HG03103 (cell line): ENCODE data around the gene FGFBP1.

Experiments used
- ATAC-seq: cut with Tn5 transposase; IDR thresholded peaks from one replicate; pipeline ENCODE4 v1.9.1; 2021; ENCODE audit warnings: low read depth; ENCODE audit not compliant: unreplicated experiment

The FGFBP1 gene

DNA sequence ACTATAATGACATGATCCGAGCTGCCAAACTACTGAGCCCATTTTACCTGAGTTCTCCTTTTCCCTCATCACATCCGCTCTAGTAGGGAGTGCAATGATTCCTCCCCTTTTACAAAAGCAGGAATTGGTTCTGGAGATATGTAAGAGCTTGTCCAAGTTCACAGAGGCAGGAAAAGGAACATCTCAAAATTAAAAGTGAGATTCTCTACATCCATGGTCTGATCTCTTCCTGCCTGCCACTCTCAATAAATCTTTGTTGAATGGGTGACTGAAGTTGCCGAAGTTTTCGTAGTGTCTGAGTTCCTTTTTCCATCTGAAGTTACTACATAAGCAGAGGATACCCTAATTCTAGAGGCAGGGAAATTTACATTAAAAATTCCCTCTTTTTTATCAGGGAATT, at the start of gene FGFBP1:
TSS of gene FGFBP1 (minus strand) at position 101 of the 400 bp plus-strand sequence. CDS start 2,108 bp downstream, outside the sequence.
- no peak for ATAC-seq

DNA sequence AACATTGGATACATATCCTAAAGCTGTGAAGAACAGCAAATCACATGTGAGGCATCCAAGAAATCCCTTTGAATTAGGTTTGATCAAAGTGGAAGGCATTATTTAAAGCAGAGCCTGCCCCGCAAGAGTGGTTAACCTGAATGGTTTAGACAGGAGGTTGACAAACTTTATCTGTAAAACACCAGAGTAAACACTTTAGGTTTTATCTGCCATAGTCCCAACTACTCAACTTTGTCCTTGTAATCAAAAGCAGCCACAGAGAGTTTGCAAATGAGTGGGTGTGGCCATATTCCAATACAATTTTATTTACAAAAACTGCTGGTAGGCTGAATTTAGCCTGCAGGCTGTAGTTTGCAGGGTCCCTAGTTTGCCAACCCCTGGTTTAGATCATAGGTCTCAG, 49.7 kb upstream of the FGFBP1 start:
- no peak for ATAC-seq

DNA sequence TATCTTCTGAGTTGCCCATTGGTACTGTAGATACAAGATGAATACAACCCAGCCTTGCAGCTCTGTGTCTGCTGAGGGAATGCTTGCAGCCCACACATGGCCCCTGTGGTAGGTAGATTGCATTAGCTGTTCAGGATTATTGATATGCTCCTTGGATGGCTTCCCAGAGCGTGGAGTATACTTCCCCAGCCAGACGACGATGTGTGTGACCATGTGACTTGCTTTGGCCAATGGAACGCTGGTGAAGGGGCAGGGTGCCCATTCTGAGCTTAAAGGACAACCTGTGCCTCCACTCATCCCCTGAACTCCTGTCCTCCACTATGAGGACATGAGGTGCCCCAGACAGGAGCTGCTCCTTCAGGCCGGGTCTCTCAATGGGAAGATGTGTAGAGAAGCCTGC, 48.4 kb upstream of the FGFBP1 start:
- no peak for ATAC-seq

DNA sequence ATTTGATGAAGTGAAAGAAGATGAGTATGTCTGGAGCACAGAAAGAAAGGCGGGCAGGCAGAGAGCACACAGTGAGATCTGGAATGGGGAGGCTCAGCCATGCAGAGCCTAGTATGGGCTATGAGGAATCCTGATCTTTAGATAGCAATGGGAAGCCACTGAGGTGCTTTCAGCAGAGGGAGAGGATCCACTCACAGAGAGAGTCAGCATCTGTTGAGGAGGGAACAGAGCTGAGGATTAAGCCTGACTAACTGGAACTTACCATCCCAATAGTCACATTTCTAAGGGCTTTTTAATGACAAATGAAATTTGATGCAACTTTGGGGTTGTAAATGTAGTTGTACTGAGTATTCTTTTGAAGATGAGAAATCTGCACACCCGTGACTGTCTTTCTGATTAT, 45.1 kb upstream of the FGFBP1 start:
- no peak for ATAC-seq

DNA sequence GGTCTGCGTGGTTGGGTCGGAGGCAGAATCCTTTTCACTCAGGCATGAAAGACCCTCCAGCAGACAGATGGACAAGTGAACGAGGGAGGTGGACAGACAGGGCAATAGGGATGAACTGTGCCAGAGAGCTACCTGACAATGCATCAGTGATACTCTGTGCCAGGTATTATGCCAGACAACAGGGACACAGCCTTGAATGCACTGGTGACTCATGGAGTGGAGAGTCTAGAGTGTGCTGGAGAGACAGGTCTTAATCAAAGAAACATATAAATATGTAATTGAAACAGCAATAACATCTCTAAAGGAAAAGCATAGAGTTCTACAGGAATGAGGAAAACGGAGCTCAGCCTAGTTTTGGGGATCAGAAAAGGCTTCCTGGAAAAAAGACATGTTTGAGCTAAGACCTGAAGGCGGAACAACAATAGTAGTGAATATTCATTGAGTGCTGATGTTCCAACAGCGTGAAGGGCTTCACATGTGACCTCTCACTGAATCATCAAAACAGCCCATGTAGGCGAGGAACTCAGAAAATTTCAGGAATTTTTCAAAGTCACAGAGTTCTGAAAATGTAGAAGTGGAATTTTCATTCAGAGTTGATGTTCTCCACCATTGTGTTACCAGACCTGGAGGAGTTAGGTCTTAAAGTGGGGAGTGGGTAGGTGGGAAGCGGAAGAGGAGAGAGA, 44.4 kb upstream of the FGFBP1 start:
- ATAC-seq: no peak

DNA sequence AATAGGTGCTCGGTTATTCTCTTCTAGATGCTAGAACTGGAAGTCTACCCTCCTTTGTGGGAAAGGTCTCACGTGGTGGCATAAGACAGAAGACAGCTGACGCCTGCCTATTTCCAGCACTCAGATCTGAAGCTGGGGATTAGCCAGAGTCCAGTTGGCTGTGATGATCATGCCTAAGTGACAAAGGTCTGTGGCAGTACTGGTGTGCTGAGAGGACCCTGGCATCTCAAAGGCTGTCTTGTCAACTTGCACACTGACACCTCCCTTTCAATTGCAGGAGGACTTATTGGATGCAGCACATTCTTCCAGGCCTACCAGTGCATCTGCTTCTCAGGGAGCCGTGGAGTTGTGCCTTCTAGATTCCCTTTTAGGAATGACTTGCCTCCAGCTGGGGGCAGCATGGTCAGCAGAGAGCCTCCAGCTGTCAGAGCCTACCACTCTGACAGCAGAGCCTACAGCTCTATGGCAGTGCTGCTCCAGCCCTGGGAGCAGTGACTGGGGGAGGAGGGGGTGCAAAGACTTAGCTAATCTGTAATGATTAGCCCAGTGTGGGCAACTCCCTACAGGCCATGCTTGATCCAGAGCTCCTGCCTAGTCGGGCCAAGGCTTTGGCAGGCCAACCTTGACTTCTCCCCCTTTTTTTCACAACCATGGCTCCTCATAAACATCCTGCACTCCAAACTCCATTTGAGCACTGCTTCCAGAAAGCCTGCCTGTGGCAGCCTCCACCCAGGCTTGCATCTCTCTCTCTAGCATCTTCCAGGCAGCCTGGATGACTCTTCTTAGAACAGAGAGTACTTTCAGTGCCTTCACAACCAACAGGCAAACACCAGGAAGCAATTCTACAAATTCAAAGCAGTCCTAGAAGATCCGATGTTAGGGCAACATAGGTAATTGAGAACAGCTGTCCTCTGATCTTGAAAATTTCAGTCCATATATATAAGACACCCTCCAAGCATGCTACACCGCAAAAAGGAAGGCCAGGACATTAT, 38.2 kb upstream of the FGFBP1 start:
- no peak for ATAC-seq

DNA sequence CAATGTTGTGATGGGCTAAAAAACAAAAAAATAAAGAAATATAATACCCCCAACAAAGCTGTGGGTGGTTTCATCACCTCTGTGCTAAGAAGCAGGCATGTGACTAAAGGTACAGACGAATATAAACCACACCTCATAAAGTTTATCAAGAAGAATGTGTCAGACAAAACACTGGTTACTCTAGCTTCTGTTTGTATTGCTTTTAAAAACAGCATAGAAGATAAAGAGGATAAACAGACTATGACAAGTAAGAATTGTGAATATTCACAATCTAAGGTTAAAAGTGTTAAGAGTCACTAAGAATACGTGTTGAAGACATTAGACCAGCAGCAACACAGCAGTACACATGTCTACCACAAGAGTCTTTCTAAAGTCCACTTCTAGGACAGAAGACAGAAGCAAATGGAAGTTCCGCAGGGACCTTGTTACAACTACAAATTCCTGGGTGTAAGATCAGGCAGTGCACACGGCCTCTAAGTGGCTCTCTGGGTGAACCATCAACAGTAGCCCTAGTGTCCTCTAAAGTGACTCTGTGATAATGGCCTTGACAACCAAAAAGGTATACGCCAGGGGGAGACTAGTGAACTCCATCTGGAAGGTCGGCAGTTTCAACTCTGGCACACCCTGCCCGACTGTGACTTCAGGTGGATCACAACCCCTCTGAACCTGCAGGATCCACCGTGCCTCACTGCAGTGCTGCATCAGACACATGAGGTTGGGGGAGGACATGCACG, 32.7 kb upstream of the FGFBP1 start:
- no peak for ATAC-seq

DNA sequence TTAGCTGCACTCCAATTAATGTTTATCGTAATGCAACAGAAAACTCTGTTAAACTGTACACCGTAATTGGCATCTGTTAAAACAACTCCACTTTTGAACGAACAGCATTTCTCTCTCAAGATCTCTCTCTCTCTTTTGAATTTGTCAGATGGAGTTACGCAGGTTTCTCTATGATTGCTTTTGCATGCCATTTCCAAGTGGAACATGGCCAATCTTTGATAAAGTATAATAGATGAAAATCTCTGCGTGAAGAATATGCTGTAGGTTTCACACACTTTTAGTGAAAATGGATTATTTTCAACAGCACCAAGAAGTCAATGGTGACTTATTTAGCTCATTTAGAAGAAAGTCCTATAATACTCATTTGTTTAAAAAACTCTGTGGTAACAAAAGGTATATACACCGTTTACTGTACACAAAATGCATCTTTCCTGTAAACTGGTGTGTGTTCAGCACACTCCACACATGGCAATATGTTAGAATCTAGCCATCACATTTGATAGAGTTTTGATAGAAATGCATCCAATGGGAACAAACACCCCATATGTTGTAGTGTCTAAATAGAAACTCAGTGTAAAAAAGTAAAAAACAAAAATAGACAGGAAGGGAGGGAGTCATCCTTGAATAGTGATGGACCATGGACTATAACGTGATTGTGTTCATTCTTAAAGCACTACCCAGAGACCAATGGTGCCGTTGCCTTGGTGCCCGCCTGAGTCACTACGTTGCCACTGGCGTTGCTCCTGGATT, 30.2 kb upstream of the FGFBP1 start:
- no peak for ATAC-seq

DNA sequence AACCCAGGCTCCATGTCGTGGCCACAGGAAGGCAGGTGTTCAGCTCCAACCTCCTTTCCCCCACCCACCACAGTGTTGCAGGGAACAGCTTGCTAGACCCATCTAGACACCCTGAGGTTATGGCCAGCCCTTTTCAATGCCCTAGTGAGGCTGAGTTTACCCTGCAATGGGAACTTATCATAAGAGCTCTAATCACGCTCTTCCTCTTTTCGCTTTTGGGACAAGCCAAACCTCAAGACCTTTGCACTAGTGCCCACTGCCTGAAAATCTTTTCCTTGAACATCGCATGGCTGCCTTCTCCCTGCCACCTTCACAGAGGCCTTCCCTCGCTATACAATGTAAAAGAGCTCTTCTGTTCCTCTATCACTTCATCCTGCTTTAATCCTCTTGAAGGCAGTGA, 26.8 kb upstream of the FGFBP1 start:
- ATAC-seq: no peak

DNA sequence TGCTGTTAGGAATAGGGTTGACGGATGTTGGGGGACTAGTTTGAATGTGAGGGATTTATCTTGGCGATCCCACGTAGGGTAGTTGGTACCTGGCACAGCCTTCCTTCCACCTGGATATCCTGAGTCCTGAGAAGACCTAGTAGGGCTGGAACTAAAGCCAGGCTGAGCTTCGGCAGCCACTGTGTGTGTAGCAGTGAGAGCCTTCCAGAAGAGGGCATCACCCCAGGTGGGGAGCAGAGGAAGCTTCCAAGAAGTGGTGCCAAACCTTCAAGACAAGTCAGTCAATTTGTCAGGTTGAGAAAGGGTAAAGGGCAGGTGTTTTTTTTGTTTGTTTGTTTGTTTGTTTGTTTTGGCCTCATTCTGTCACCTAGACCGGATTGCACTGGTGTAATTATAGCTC, 25.6 kb upstream of the FGFBP1 start:
- no peak for ATAC-seq

DNA sequence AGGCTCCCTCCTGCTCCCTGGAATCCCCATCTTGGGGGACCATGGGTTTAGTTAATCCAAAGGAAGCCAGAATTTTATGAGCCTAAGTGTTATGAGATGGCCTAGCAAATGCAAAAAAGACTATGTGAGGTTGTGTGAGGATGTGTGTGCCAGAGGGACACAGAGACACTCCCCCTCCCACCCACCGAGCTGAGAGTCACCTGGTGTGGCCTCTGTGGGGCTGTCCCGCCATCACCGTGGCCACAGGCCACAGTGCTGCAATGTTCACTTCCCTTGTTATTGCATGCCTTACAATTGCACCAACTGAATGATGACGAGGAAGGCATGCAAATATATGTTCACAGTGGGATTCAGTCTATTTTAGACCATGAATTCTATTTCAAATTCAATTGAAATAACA, 25.0 kb upstream of the FGFBP1 start:
- peak; percentile 59 for ATAC-seq

DNA sequence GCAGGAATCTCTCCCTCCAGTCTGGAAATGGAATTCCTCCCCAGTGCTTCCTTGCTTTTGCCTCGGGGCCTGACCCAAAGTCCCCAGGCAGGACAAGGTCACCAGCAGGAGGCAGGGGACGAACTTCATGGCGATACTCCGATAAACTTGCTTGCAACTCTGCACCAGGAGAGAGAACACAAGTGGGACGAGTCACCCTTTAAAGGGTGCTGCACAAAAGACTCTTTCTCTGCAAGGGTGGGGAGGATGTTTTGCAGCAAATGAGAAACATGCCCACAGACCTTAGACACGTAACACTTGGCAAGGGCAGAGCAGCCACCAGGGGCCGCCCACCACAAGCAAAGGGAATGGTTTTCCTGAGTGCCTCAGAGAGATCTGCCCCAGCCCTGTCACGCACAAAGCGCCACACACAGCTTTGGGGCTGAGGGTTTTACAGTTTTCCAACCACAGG, 24.5 kb upstream of the FGFBP1 start, which contains the start of gene FGFBP2:
TSS of gene FGFBP2 (minus strand) at position 175 of the 451 bp plus-strand sequence. CDS start at position 129, 46 bp downstream.
- peak; percentile 58 for ATAC-seq

DNA sequence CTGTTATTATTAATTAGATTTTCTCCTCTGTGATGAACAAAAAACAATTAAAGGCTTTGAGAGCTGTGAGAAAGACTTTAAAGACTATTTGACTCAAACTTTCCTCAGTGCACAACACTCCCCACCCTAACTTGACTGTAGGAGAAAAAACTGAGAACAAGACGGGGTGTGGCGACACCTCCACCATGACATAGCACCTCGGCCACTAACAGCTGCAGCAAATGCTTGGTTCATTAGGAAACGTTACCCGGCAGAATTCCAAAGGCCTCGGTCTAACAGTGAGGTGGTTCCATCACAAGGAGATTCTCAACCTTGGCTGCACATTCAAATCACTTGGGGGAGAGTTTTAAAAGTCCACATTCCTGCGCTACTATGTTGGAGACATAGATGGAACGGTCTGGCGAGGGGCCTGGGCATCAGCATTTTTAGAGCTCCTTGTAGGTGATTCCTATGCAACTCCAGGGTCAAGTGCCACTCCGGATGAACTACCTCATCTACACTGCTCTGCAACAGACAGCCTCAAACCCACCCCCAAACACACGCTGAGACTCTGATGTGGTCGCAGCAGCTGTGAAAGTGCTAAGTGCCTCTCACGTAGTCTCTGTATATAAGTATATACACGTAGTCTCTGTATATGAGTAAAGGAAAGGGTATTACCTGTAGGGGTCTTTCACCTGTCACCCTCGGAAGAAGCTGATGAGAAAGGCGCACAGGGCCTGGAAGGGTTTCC, 23.4 kb upstream of the FGFBP1 start:
- ATAC-seq: no peak

DNA sequence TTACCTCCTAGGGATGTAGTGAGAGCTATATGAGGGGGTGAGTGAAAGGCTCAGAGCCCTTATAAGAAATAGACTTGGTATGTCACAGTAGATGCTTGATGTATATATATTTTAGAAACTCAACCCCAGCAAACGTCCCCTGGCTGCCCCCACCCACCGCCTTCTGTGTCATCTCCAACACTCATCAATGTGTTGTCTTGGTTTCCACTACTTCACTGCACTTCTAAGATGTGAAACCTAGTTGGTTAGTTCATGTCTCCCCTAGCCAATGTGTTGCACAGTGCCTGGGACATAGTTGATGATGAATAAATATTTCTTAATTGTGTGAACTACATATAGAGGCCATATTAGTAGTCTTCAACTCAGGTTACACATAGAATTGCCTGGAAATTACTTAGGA, 20.0 kb upstream of the FGFBP1 start:
- ATAC-seq: no peak

DNA sequence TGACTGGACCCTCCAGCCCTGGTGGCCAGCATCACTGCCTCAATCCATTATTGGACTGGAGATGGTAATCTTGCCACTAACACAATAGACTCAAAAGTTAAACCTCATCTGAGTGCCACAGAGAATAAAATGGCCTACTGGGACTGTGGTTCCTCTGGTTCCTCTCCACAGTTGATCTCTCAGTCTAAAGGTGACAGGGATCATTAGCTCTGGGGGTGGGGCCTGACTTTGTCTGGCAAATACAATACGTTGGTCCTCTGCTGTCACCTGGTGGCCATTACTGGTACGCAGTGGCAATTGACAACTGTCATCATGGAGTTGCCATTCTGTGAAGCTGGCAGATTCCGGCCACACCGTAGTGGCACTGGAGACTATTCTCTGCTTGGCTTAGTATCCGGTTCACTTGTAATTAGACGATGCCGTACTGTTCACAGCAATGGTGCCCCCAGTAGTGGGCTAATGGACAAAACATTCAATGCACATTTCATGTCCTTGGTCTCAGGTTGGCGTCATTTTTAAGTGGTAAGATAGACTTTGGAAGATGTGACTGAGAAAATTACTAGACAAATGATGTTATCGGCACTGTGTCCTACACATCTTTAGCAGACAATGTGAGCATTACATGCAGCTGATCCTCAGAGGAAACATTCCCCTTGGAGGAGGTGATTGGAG, 17.8 kb upstream of the FGFBP1 start:
- ATAC-seq: peak; percentile 96

DNA sequence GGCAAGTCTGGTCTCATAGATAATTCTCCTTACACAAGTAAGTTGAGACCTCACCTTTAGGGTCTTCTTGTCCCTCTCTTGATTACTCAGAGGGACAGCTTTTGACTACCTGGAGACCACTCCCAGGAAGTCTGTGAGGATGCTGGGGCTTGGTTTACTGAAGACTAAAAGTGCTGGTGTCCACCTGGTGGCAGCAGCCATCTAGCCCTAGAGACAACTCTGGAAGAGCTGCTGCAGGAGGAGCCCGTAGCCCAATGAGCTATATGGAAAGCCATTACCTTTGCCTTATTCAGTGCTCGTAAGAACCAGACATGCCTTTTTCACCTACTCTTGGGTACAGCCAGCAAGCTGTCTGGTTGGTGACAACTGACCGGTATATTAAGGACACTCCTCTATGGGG, 17.1 kb upstream of the FGFBP1 start:
- ATAC-seq: no peak

DNA sequence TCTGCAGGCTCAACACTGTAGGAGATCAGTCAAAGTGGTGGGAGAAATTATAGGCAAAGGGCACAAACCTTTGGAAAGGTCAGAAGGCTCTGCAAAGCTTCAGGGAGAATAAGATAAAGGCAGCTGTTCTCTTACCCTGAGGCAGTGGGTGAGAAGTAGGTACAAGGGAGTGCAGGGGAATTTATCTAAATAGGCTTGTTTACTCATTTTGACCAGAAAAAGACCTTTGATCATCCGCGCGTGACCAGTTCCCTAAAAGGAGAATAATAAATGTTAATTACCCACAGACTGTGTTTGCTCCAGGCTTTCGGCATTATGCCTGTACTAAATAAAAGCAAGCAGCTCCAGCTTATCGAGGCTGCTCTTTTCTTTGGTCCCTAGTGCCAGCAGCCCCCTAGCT, 15.1 kb upstream of the FGFBP1 start:
- ATAC-seq: no peak

DNA sequence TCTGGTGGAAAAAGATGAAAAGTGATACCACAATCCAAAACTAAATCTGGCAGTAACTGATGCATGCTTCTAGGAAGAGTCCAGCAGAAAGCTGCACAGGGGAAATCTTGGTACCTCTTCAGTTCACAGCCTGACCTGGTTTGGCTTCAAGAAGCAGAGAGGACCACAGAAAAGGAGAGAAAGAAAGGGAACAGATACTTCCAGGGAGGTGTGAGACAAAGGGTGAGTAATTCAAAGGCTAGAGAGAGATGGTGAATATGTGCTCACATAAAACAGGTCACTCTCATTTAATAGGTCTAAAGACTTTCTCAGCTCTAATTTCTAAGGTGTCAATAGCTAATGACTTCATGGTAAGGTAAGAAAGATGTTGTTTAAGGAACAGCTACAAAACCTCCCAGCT, 13.2 kb upstream of the FGFBP1 start:
- no peak for ATAC-seq

DNA sequence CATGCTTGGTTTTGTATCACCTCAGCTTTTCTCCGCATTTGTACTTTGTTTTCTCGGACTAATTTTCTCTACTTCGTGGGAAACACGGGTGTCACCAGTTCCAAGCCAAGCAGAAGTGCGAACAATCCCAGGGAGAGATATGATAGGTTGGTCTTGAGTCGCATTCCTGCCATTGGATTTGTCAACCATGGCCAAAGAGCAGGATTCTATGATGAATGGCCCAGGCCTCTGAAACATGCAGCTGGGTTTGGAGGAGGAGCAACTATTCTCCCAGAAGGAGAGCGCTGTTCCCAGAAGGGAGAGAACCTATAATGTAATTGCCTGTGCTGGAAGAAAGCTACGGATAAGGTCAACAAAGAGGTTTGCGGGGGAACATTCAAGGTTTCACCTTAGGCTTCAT, 10.3 kb upstream of the FGFBP1 start:
- ATAC-seq: no peak
